ENCODE results near the gene MIER3. TPM values are rescaled to one million over a fixed set of nuclear protein-coding genes. Genes with fewer than 3 reads are reported as not detected.

Gene MIER3
- total RNA-seq, 1 experiment from 2014 or later, result 44.8 TPM

- no peak for DNase-seq
These were observed 31.8 kb downstream of the MIER3 start for GRCh38 chr5:56919942-56920662.

More at GRCh38 chr5:56919942-56920662, 31.8 kb downstream of the MIER3 start:
- no peak overlapping the region for H3K4me2 ChIP-seq (ENCODE audit: insufficient read depth, insufficient read length, low read length)
- H3K4ac ChIP-seq (ENCODE audit: low read depth, low read length), result no peak overlapping the region
- H3K4me1 ChIP-seq (ENCODE audit: insufficient read depth, low read length), result no peaks in the 10 kb centered on the region
- no peak overlapping the region for H3K27ac ChIP-seq (ENCODE audit: insufficient read length, low read depth, low read length)
- no peaks in the 10 kb centered on the region for H3K27me3 Mint-ChIP-seq (ENCODE audit: low read depth)
- H2BK15ac ChIP-seq (ENCODE audit: low read depth, low read length), result no peak overlapping the region
- no CpG with 5 or more reads among the region's 1 CpG for WGBS (ENCODE audit: extremely low coverage, insufficient read length, low lambda C conversion rate)
- no peak overlapping the region for H3K9ac ChIP-seq (ENCODE audit: extremely low read depth, insufficient read length, low read length)
- peaks cover 11% of the 10 kb centered on the region for H3K9me3 ChIP-seq (ENCODE audit: control insufficient read depth, low read depth, low read length)
- H2BK12ac ChIP-seq (ENCODE audit: insufficient read length, low read depth, low read length), result no peak overlapping the region
- H2AFZ ChIP-seq (ENCODE audit: low read length), result no peak overlapping the region
- no peak overlapping the region for H3K18ac ChIP-seq (ENCODE audit: insufficient read length, low read depth, low read length)
- H3K79me1 ChIP-seq (ENCODE audit: insufficient read depth, low read depth, low read length, poor library complexity, severe bottlenecking), result no peaks in the 10 kb centered on the region
- no peaks in the 10 kb centered on the region for H3K23me2 ChIP-seq (ENCODE audit: insufficient read length, low read depth, low read length, poor library complexity, severe bottlenecking)
- no peak overlapping the region for H2BK5ac ChIP-seq (ENCODE audit: insufficient read length, low read length)
- H4K8ac ChIP-seq (replicated peaks; ENCODE audit: insufficient read length, low read depth, low read length), result no peak overlapping the region
- no peak overlapping the region for H2BK20ac ChIP-seq (ENCODE audit: low read depth, low read length, poor library complexity, severe bottlenecking)
- H2AK5ac ChIP-seq (ENCODE audit: insufficient read length, low read length), result no peak overlapping the region
- TF ChIP-seq CTCF (conservative IDR thresholded peaks at IDR 0.05), result no peak
- H3T11ph ChIP-seq (ENCODE audit: low read length), result no peak overlapping the region
- H3K23ac ChIP-seq (ENCODE audit: insufficient read length, low read depth, low read length), result no peak overlapping the region
- H3K27me3 ChIP-seq (ENCODE audit: insufficient read depth, low read length), result no peaks in the 10 kb centered on the region
- no peak overlapping the region for H3K4me3 Mint-ChIP-seq
- no peak overlapping the region for H3K56ac ChIP-seq (ENCODE audit: insufficient read length, low read depth, low read length)
- no peak overlapping the region for H4K91ac ChIP-seq (ENCODE audit: insufficient read length, low read depth, low read length)
- H3K4me1 Mint-ChIP-seq, result peaks cover 9% of the 10 kb centered on the region in 2 experiments; a peak in 3 of 4 replicates
- H3K36me3 Mint-ChIP-seq (ENCODE audit: insufficient read depth in 1 of 3, low read depth in 3 of 3), result peaks cover 36 to 51% (median 48%) of the 10 kb centered on the region in 3 experiments
- H4K20me1 ChIP-seq (ENCODE audit: control insufficient read depth, insufficient read depth, insufficient read length), result no peaks in the 10 kb centered on the region
- no peaks in the 10 kb centered on the region for H3K79me2 ChIP-seq (ENCODE audit: insufficient read depth, low read length)
- no peak overlapping the region for H2BK120ac ChIP-seq (ENCODE audit: low read depth, low read length, poor library complexity, severe bottlenecking)
- no peak overlapping the region for H3K14ac ChIP-seq (ENCODE audit: insufficient read depth, low read length)
- H3K9me3 Mint-ChIP-seq, result peaks cover 0 to 22% of the 10 kb centered on the region in 2 experiments; a peak in 1 of 5 replicates
- no peak overlapping the region; a peak in 1 of 7 replicates for H3K27ac Mint-ChIP-seq
- no peak overlapping the region for H4K5ac ChIP-seq (ENCODE audit: insufficient read length, low read depth, low read length)

Measured in H9 (cell line).